Measurements from ENCODE around the gene TOX4. TPM values are rescaled to one million over a fixed set of nuclear protein-coding genes. Genes with fewer than 3 reads are reported as not detected.
"Not testable (repeated sequence)": the region's sequence is repeated elsewhere in the genome, so short reads cannot be mapped to it uniquely, and the experiment has no call there.

TOX4 gene
- total RNA-seq = 30.6 and 53.0 TPM in 2 replicates

- DNase-seq (ENCODE audit: extremely low read depth, low read depth, low spot score) = peak; percentile 96
These were observed at the start of gene TOX4, which contains the start of gene RAB2B for GRCh38 chr14:21476925-21477681. TSS of gene TOX4 (plus strand) at chr14:21477195. CDS start at chr14:21477279, 84 bp downstream. TSS of gene RAB2B (minus strand) at chr14:21476959. CDS start at chr14:21476872, 87 bp downstream.

- DNase-seq (ENCODE audit: extremely low read depth, low read depth, low spot score) = no peak
These were observed 48.1 kb upstream of the TOX4 start for GRCh38 chr14:21428930-21429329.

GRCh38 chr14:21431126-21431525 is 45.9 kb upstream of the TOX4 start:
- DNase-seq (ENCODE audit: extremely low read depth, low read depth, low spot score) = no peak

DNA sequence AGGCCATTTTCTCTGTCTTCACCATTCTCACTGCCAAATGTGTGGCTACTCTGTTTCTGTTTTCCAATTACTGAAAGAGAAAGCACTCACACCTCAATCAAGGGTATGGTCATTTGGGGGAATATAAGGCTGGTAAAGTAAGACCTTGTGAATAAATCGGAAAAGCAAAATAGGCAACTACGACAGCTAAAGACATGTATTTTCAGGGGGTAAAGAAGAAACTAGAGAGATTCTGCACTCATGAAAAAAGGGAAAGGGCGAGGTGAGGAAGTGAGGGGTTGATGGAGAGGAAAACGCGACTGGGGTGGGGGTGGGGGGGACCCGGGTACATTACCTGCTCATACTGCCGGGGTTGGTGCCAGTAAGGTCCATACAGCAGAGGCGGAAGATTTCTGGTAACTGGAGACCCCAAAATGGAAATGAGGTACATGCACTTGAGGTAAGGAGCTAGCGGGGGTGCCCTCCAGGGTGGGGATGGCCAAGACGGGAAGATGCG is 40.4 kb upstream of the TOX4 start:
- DNase-seq (ENCODE audit: extremely low read depth, low read depth, low spot score) = no peak

DNA sequence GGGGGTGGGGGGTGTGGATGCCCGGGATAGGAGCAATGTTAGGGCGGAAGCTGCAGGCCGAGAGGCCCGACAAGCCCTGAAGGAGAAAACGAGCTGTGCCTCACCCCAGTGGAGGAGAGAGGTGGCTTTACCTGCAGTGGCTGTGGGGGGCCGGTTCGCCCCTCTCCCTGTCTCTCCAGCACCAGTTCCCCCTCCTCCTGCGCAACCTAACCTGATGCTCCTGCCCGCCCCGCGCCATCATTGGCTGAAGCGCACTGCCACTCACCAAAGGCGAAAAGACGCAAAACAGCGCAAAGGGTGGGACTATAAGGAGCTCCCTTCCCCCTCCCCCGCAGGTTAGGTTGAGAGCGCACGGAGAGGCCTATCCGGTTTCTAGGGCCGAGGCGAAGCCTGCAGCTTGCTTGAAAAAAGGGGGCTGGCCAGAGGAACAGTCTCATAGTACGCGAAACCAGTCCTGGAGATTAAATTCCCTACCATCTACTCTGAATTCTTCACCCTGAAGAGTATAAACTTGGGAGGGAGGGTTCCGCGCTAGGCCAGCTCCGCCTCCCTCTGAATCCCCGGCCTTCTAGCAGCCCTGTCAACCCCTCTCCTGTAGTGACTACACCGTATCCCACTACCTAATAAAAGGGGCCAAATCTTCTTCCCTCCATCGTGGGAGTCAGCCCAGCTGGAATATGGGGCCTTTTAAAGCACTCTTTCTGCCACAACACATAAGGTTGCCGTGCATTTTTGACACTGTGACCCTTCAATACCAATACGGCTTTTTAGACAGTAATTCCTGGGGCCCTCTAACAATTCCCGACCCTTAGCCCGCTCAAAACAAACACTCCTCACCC is 39.7 kb upstream of the TOX4 start:
- peak; percentile 93 for DNase-seq (ENCODE audit: extremely low read depth, low read depth, low spot score)

DNA sequence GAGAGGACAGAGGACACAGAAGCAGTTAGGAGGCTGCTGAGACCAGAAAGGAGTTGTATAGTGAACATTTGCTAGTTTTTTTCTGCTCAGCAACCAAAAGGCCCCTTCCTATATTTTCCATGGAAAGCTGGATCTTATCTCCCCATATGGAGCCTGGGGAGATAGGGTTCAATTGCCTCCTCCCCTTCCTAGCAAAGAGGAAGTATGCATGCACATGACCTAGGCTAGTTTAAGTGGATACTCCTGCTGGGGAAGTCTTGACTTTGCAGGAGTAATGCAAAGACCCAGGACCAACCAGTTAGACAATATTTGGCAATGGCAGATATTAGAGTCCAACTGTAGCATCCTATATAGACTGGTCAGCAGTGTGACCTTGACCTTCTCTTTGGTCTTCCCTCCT is 36.1 kb upstream of the TOX4 start:
- DNase-seq (ENCODE audit: extremely low read depth, low read depth, low spot score) = no peak

- DNase-seq (ENCODE audit: extremely low read depth, low read depth, low spot score) = not testable (repeated sequence)
These were observed 34.3 kb upstream of the TOX4 start for GRCh38 chr14:21442657-21443056.

DNA sequence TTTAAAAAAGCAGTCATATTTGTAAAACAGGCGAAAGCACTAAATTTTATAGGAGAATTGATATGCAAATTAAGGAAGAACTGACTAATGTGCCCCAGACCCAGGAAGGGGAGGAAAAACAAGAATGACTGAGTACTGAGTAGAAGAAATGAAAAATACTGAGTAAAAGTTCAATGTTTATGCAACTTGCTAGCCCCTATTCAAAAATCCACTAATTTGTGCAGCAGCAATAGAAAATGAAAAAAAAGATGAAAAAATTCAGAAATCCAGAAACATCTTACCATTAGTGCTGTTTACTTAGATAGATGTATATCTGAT is 27.1 kb upstream of the TOX4 start:
- no peak for DNase-seq (ENCODE audit: extremely low read depth, low read depth, low spot score)

GRCh38 chr14:21454843-21455544 is 22.0 kb upstream of the TOX4 start:
- no peak for DNase-seq (ENCODE audit: extremely low read depth, low read depth, low spot score)

DNA sequence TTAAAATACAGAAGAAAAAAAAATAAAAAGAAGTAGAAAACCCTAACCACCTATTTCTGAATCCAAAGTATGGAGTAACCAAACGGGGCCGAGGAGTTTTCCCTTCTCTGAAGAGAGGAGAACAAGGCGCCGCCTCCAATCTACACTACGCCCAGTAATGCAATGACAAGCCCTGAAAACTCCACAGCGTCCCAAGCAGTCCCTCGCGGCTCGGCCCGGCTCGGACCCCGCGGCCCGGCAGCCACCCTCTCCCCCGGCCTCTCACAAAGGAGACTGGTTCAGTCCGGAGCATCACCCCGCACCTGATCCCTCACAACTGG is 21.4 kb upstream of the TOX4 start:
- no peak for DNase-seq (ENCODE audit: extremely low read depth, low read depth, low spot score)

DNA sequence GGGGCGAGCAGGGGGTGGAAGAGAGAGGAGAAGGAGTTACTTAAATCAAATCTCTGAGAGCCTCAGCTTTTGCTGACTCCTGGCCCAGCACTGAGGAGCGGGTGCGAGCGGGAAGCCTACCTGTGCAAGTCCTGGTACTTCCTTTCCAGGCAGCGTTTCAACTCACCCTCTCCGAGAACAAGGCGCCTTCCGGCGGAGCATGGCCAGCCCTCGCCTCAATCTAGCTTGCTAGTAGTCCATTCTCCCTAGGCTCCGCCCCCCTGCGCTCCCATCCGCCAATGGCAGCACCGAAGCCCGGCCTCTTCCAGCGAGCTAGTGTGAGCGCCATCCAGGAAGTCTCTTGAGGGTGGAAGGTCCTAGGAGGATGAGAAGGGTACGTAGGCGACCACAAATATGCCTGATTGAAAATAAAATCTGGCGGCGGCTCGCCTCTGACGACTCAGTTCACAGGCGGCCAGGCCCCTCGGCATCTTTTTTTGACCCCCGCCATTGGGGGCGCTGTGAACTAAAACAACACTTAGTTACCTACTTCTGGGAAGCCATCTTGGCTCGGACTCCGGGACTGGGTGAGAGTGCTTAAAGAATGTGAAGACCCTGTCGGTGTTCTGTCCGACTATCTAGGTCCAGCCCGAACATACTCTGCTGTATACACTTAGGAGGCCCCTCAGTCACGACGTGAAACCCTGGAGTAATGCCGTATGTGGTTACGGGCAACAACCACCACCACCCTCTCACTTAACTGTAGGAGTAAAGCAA is 20.9 kb upstream of the TOX4 start, which contains the start of gene CHD8:
Gene CHD8 (minus strand): TSS at position 212 of the 756 bp plus-strand sequence. CDS start 24,480 bp downstream, outside the sequence.
- peak; percentile 97 for DNase-seq (ENCODE audit: extremely low read depth, low read depth, low spot score)

GRCh38 chr14:21467616-21468015 is 9.4 kb upstream of the TOX4 start:
- DNase-seq (ENCODE audit: extremely low read depth, low read depth, low spot score) = peak; percentile 93

DNA sequence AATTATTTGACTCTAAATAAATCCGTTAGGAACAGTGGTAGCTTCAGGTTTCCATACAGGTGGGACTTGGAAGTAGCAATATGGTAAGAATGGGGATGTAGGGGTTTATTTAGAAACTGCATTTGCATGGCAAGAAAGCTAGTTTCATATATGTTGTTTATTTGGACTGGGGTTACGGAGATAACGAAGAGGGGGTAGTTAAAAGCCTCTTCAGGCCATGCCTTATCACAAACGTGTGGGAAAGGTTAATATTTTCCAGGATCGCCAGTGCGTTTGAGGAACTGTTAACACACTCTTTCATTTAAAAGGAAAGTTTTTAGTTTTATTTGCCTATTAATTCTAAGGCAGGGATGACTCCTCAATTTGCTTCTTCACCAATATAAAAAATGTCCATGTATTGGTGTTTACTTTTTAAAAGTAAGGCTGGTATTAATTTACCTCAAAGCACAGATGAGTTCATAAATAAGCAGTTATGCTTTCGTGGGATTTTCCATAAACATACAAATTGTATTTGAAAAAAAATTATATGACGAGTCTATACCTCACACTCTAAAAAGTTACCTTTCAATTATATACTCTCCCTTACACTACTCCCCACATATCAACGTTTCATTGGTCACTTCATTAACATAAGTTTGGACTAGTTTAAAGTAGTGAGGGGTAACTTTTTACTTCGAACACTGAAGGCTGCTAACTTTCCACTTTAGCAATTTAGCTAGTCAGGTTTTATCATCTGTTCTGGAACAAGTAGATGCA is 1.1 kb upstream of the TOX4 start:
- DNase-seq (ENCODE audit: extremely low read depth, low read depth, low spot score) = no peak

DNA sequence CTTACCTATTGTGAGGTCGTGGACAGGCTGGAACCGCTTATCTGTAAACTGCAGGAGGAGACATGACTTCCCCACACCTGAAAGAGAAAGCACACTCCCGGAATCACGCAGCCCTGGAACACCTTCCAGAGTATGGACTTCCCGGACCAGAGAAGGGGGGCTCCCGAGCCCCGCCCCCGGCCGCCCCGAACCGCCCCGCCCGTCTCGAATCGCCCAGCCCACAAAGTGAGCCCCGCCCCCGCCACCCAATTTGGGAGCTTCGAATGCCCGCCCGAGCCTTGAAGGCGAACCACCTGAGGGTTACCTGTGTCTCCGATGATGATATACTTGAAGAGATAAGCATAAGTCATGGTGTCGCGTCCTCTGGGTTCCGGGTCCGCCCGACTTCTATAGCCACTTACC is 471 bp upstream of the TOX4 start:
- DNase-seq (ENCODE audit: extremely low read depth, low read depth, low spot score) = no peak

DNA sequence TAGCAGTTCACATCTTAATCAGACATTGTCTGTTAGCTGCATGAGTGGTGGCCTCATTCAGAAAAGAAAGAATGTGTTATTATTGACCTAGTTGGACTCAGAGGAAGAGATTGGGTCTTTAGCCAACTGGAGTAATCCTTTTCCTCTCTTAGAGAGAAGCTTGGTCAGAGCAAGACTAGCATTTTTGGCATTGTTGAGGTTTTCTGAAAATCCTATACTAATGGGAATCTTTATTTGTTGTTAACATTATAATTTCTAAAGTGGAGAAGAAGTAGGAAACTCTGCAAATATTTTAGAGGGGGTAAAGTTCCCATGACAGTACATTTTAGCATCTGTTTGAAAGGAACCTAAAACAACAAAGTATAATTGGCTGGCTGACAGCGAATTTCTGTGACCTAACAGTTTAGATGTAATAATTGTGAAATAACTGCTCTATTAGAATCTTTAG is 9.7 kb downstream of the TOX4 start:
- DNase-seq (ENCODE audit: extremely low read depth, low read depth, low spot score) = no peak

DNA sequence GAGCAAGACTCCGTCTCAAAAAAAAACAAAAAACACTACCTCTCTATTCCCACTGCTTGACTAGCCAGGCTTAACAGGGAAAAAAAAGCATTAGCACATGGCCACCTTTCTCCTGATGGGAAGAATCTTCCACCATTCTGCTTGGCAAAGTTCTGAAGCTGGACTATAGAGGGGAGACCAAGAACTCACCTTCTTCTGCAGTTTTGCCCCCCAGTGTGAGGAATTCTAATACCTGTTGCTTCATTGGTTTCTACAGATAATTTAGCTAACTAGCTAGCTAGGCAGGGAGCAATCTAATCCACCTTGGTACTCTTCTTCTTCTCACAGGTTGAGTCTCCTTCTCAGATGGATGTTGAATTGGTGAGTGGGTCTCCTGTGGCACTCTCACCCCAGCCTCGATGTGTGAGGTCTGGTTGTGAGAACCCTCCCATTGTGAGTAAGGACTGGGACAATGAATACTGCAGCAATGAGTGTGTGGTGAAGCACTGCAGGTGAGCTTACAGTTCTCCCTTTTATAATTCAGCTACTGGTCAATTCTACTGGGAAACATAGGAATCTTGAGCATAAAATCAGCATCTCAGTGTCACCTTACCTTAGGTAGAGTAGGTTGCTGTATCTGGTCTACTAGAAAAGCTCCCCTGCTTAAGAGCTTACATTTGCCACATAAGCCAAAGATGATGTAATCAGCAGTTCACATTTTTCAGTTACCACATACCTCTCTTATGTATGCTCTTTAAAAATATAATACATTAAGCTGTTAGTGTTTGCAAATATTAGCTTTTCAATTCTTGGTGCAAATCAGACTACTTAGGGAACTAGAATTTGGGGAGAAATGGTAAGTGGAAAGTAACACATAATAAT is 18.1 kb downstream of the TOX4 start:
- DNase-seq (ENCODE audit: extremely low read depth, low read depth, low spot score) = no peak

DNA sequence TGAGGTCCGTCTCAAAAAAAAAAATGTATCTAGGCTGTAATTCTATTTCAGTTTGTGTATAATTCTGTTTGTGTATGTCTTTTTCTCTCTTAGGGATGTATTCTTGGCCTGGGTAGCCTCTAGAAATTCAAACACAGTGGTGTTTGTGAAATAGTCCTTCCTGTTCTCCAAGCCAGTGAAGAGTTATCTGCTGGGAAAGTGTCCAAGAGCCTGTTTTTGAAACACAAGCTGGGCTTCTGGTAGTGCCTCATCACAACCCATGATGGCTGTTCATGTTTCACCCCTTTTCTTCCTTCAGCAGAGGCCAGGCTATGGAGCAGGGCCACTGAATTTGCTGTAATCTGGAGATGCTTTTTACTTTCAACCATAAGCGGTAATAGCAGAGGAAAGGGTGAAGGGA is 19.5 kb downstream of the TOX4 start:
- DNase-seq (ENCODE audit: extremely low read depth, low read depth, low spot score) = no peak

- DNase-seq (ENCODE audit: extremely low read depth, low read depth, low spot score) = no peak
These were observed 21.8 kb downstream of the TOX4 start for GRCh38 chr14:21498540-21499526.

All from glomerular endothelial cell (primary cell).